ENCODE measurements around the gene GEN1.

- TF ChIP-seq CTCF (IDR thresholded peaks at IDR 0.05) (no peak), POLR2A (IDR thresholded peaks at IDR 0.05) (no peak)
Measured at GRCh38 chr2:17753803-17754663, at the start of gene GEN1, which contains the start of gene SMC6.
